ENCODE results near the gene PAK1.

GRCh38 chr11:77468527-77468926 lies 5.4 kb downstream of the PAK1 start:
- TF ChIP-seq CTCF (optimal IDR thresholded peaks at IDR 0.05 in 1 of 3, IDR thresholded peaks at IDR 0.05 in 1 of 3, conservative IDR thresholded peaks at IDR 0.05 in 1 of 3; ENCODE audit: extremely low read depth in 1 of 3, insufficient read depth in 2 of 3, low read length in 3 of 3) (no peak), EZH2 (IDR thresholded peaks at IDR 0.05; ENCODE audit: low read length) (no peak)
